EL (cell line): ENCODE data around the gene MAG.
"Not testable (repeated sequence)": the region's sequence is repeated elsewhere in the genome, so short reads cannot be mapped to it uniquely, and the experiment has no call there.

Source experiments
- DNase-seq: peaks from one replicate; pipeline ENCODE4 v3.0.0-alpha.2; 2016

MAG gene

DNA sequence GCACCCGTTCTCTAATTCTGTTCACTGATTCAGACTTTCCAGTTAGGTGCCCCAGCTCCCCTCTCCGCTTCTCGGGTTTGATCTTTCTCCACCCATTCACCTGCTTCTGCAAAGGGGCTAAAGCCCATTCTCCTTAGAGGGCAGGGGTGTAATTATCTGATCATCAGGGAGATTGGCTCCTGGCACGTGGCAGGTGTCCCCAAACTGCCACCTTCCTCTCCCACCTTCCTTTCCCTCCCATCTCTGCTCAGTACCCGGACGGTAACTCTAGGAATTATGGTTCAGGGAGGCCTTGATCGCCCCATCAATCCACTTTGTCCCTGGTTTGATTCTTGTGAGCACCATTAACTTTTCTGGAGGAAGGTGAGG is 56.0 kb downstream of the MAG start:
- no peak for DNase-seq

GRCh38 chr19:35348911-35349611 is 57.1 kb downstream of the MAG start:
- no peak for DNase-seq

DNA sequence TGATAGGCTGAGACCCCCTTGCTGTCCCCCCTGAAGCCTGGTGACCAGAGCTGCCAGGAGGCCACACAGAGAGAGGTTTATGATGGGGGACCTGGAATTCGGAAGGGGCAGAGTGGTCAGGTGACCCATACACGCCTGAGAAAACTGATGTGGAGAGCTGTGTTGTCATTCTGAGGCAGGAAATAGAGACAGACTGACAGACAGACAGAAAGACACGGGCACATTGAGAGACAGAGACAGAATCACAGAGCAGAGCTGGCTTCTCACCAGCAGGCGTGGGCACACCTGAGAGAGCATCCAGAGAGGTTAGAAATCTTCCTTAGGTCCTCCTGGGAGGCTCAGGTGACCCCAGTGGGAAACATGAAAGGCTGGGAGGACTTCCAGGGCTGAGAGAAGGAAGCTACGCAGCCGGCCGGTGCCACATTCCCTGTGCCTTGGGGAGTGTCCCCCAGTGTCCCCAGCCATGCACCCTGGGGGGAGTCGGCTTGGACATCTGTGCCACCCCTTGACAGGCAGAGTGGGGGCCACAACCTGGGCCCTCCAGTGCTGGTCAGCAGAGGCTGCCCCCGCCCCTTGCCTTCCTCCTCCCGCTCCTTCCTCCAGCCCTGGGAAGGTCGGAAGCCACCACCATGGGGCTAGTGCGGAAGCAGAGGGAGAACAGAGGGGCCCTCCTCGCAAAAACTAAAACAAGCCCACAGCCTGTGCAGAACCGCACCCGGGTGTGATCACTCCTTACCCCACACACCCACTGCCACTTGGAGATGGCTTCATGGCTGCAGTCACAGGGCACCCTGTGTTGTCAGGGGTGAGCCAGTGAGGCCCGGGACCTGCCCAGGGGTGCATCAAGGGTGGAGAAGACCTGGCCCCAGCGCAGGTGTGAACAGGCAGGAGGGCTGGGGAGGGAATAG is 57.9 kb downstream of the MAG start:
- no peak for DNase-seq

GRCh38 chr19:35350591-35350990 is 58.6 kb downstream of the MAG start:
- DNase-seq, result no peak

GRCh38 chr19:35351411-35352176 is 59.6 kb downstream of the MAG start:
- no peak for DNase-seq

GRCh38 chr19:35352177-35352447 is 60.2 kb downstream of the MAG start:
- DNase-seq, result no peak

- DNase-seq, result peak; percentile 68
Observed at GRCh38 chr19:35352448-35353304, 60.7 kb downstream of the MAG start.

- DNase-seq, result no peak
Observed at GRCh38 chr19:35353635-35354034, 61.7 kb downstream of the MAG start.

GRCh38 chr19:35354898-35355297 is 62.9 kb downstream of the MAG start:
- DNase-seq, result no peak

GRCh38 chr19:35355791-35356460 is 64.0 kb downstream of the MAG start:
- no peak for DNase-seq

DNA sequence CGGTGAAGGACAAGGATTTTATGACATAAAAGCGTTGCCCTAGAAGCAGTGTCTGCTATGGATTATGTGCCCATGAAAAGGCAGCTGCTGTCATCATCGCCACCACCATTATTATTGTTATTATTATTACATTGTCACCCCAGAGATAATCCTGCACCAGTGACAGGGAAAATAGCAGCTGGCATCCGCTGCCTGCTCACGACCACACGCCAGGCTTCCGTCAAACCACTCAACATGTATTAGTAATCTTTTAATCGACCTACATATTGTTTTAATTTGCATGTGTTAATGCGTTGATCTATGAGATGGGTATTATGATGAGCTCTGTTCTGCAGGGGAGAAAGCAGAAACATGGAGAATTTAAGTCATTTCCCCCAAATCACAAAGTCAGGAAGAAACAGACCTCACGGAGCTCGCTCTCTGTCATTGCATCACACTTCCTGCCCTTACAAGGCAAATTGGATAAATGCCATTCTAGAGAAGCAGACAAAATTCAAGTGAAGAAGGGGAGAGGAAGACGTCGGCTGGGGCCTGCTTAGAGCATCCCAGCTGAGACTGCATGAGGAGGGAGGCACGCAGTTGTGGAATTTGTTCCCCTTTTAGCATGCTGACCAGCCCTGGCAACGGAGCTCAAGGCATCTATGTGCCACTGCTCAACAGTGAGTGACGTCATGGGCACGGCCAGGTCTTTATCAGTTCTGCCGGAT is 66.1 kb downstream of the MAG start, which contains the start of gene FFAR3:
TSS of gene FFAR3 (plus strand) at position 594 of the 707 bp plus-strand sequence. CDS start 431 bp downstream, outside the sequence.
- peak; percentile 14 for DNase-seq

DNA sequence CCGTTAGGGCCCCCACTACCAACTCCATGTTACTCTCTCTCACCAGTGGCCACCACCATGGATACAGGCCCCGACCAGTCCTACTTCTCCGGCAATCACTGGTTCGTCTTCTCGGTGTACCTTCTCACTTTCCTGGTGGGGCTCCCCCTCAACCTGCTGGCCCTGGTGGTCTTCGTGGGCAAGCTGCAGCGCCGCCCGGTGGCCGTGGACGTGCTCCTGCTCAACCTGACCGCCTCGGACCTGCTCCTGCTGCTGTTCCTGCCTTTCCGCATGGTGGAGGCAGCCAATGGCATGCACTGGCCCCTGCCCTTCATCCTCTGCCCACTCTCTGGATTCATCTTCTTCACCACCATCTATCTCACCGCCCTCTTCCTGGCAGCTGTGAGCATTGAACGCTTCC is 66.9 kb downstream of the MAG start:
- DNase-seq, result not testable (repeated sequence)

- DNase-seq, result not testable (repeated sequence)
Observed at GRCh38 chr19:35359395-35359794, 67.4 kb downstream of the MAG start.

- not testable (repeated sequence) for DNase-seq
Observed at GRCh38 chr19:35360081-35360480, 68.1 kb downstream of the MAG start.

- no peak for DNase-seq
Observed at GRCh38 chr19:35360880-35361420, 69.0 kb downstream of the MAG start.

- DNase-seq, result no peak
Observed at GRCh38 chr19:35362261-35363000, 70.5 kb downstream of the MAG start.

GRCh38 chr19:35363001-35363590 is 71.1 kb downstream of the MAG start:
- DNase-seq, result no peak
